ENCODE measurements around the gene ATP5IF1. TPM values are rescaled to one million over a fixed set of nuclear protein-coding genes. Genes with fewer than 3 reads are reported as not detected.

Gene ATP5IF1
- total and polyA plus RNA-seq, 9 of the 15 experiments (the other 6 are each of a cell fraction or from before 2014, with no cell fraction given) = 292 to 1,422 (median 388) TPM

DNA sequence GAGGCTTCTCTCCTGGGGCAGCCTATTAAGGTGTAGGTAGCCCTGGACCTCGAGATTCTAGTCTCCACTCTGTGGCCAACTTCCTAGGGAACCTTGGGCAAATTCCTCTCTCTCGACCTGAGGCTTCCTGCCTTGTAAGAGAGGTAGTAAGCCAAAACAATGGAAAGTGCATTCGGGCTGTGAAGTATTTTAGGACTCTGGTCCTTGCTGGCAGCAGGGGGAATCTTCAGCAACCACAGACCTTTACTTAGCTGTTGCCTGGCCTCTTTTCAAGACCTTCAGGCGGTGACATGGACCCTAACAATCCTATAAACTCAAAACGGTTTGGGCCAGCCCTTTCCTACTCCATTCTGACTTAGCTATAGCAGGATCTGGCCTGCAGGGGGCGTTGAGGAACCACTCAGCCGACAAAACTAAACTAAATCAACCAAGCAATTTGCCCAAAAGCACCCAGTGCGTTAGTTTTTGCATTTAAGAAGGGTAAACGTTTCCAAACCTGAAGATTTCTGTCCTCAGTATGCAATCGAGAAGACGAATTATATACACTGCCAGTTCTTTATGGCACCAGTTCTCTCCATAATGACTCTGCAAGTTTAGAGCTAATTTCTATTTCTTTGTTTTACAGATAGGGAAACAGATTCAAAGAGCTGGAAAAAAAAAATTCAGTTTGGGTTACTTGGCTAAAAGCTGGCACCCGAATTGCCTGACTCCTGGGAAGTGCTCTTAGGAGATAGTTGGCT lies 12.5 kb downstream of the ATP5IF1 start (continued):
- TF ChIP-seq PRMT5 (CRISPR knock-in tag; IDR thresholded peaks at IDR 0.05) (no peak), TEAD1 (CRISPR knock-in tag; IDR thresholded peaks at IDR 0.05) (0 out of 4 replicates have a peak, but pooled peaks of 1 of the 2 experiments have one; percentile 14), GABPB2 (CRISPR knock-in tag; conservative IDR thresholded peaks at IDR 0.05) (no peak), CBFA2T2 (conservative IDR thresholded peaks at IDR 0.05) (no peak), NR1H2 (CRISPR knock-in tag; IDR thresholded peaks at IDR 0.05) (peak; percentile 76; the same call in 1 of the 2 replicates), ERF (CRISPR knock-in tag; IDR thresholded peaks at IDR 0.05) (peak; percentile 80; the same call in 1 of the 2 replicates), KLF10 (CRISPR knock-in tag; IDR thresholded peaks at IDR 0.05) (no peak), ZNF583 (CRISPR knock-in tag; IDR thresholded peaks at IDR 0.05) (0 out of 2 replicates have a peak, but pooled peaks have one; percentile 53), ZNF436 (CRISPR knock-in tag; IDR thresholded peaks at IDR 0.05) (no peak), SIN3A (IDR thresholded peaks at IDR 0.05; ENCODE audit: borderline replicate concordance in 2 of 2, control insufficient read depth in 1 of 2, low read depth in 2 of 2, low read length in 2 of 2) (no peak), SMARCA5 (IDR thresholded peaks at IDR 0.05) (0 out of 2 replicates have a peak, but pooled peaks have one; percentile 21), MXI1 (IDR thresholded peaks at IDR 0.05; ENCODE audit: low read depth, low read length) (no peak), TFAM (CRISPR knock-in tag; conservative IDR thresholded peaks at IDR 0.05) (no peak), BRCA1 (IDR thresholded peaks at IDR 0.05) (no peak), BRCA1 (CRISPR knock-in tag; IDR thresholded peaks at IDR 0.05) (no peak), FOXK2 (conservative IDR thresholded peaks at IDR 0.05 in 1 of 2, IDR thresholded peaks at IDR 0.05 in 1 of 2; ENCODE audit: low read depth in 2 of 2) (no peak), RAD21 (CRISPR knock-in tag; conservative IDR thresholded peaks at IDR 0.05 in 1 of 2, IDR thresholded peaks at IDR 0.05 in 1 of 2) (peak; percentile 92)
- TF ChIP-seq, protein P1, sequence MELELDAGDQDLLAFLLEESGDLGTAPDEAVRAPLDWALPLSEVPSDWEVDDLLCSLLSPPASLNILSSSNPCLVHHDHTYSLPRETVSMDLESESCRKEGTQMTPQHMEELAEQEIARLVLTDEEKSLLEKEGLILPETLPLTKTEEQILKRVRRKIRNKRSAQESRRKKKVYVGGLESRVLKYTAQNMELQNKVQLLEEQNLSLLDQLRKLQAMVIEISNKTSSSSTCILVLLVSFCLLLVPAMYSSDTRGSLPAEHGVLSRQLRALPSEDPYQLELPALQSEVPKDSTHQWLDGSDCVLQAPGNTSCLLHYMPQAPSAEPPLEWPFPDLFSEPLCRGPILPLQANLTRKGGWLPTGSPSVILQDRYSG (tag; conservative IDR thresholded peaks at IDR 0.05; ENCODE audit: low read depth) = no peak
- TF ChIP-seq, protein P2, sequence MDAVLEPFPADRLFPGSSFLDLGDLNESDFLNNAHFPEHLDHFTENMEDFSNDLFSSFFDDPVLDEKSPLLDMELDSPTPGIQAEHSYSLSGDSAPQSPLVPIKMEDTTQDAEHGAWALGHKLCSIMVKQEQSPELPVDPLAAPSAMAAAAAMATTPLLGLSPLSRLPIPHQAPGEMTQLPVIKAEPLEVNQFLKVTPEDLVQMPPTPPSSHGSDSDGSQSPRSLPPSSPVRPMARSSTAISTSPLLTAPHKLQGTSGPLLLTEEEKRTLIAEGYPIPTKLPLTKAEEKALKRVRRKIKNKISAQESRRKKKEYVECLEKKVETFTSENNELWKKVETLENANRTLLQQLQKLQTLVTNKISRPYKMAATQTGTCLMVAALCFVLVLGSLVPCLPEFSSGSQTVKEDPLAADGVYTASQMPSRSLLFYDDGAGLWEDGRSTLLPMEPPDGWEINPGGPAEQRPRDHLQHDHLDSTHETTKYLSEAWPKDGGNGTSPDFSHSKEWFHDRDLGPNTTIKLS (IDR thresholded peaks at IDR 0.05; ENCODE audit: borderline replicate concordance, low read depth) = no peak
- TF ChIP-seq, protein P3, sequence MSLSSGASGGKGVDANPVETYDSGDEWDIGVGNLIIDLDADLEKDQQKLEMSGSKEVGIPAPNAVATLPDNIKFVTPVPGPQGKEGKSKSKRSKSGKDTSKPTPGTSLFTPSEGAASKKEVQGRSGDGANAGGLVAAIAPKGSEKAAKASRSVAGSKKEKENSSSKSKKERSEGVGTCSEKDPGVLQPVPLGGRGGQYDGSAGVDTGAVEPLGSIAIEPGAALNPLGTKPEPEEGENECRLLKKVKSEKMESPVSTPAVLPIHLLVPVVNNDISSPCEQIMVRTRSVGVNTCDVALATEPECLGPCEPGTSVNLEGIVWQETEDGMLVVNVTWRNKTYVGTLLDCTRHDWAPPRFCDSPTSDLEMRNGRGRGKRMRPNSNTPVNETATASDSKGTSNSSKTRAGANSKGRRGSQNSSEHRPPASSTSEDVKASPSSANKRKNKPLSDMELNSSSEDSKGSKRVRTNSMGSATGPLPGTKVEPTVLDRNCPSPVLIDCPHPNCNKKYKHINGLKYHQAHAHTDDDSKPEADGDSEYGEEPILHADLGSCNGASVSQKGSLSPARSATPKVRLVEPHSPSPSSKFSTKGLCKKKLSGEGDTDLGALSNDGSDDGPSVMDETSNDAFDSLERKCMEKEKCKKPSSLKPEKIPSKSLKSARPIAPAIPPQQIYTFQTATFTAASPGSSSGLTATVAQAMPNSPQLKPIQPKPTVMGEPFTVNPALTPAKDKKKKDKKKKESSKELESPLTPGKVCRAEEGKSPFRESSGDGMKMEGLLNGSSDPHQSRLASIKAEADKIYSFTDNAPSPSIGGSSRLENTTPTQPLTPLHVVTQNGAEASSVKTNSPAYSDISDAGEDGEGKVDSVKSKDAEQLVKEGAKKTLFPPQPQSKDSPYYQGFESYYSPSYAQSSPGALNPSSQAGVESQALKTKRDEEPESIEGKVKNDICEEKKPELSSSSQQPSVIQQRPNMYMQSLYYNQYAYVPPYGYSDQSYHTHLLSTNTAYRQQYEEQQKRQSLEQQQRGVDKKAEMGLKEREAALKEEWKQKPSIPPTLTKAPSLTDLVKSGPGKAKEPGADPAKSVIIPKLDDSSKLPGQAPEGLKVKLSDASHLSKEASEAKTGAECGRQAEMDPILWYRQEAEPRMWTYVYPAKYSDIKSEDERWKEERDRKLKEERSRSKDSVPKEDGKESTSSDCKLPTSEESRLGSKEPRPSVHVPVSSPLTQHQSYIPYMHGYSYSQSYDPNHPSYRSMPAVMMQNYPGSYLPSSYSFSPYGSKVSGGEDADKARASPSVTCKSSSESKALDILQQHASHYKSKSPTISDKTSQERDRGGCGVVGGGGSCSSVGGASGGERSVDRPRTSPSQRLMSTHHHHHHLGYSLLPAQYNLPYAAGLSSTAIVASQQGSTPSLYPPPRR (CRISPR knock-in tag; IDR thresholded peaks at IDR 0.05; ENCODE audit: borderline replicate concordance) = no peak

Data from K562 (cell line).